Measurements from ENCODE around the gene MAPKBP1. TPM values are rescaled to one million over a fixed set of nuclear protein-coding genes. Genes with fewer than 3 reads are reported as not detected.

MAPKBP1 gene
- total RNA-seq, 4 donors from 2014 or later, result 35.3 to 64.4 (median 47.7) TPM

- no peak for DNase-seq (ENCODE audit: low spot score in 2 of 2)
- TF ChIP-seq CTCF (IDR thresholded peaks at IDR 0.05), result no peak
- TF ChIP-seq POLR2A (IDR thresholded peaks at IDR 0.05), result no peak
- no peak overlapping the region for H3K4me3 ChIP-seq (ENCODE audit: low read depth, poor library complexity, severe bottlenecking)
- WGBS, 2 donors, result 65 to 67% methylated on average over 15 of the region's 15 CpGs
- intact Hi-C loops (cut with DNase I; ENCODE audit: low total_unique reads), result no loop called here
These were observed 66.4 kb downstream of the MAPKBP1 start for GRCh38 chr15:41840673-41841072.

- DNase-seq (ENCODE audit: low spot score in 2 of 2), result no peak
- no peak for TF ChIP-seq CTCF (IDR thresholded peaks at IDR 0.05)
- no peak for TF ChIP-seq POLR2A (IDR thresholded peaks at IDR 0.05)
- WGBS, 2 donors, result 84 to 96% methylated on average over 9 to 10 of the region's 10 CpGs
- H3K4me3 ChIP-seq (ENCODE audit: low read depth, poor library complexity, severe bottlenecking), result no peak overlapping the region
- intact Hi-C loops (cut with DNase I; ENCODE audit: low total_unique reads), result no loop called here
These were observed 66.8 kb downstream of the MAPKBP1 start for GRCh38 chr15:41841131-41841530.

- TF ChIP-seq CTCF (IDR thresholded peaks at IDR 0.05) (no peak), POLR2A (IDR thresholded peaks at IDR 0.05) (no peak)
- intact Hi-C loops (cut with DNase I; ENCODE audit: low total_unique reads), result no loop called here
- 55 to 68% methylated on average over 11 to 12 of the region's 12 CpGs for WGBS, 2 donors
- no peak for DNase-seq (ENCODE audit: low spot score in 2 of 2)
- H3K4me3 ChIP-seq (ENCODE audit: low read depth, poor library complexity, severe bottlenecking), result no peak overlapping the region
These were observed 67.9 kb downstream of the MAPKBP1 start for GRCh38 chr15:41842229-41842628.

- WGBS, 2 donors, result 80 to 81% methylated on average over 7 to 10 of the region's 10 CpGs
- no peak overlapping the region for H3K4me3 ChIP-seq (ENCODE audit: low read depth, poor library complexity, severe bottlenecking)
- TF ChIP-seq POLR2A (IDR thresholded peaks at IDR 0.05) (no peak), CTCF (IDR thresholded peaks at IDR 0.05) (no peak)
- intact Hi-C loops (cut with DNase I; ENCODE audit: low total_unique reads), result no loop called here
- no peak for DNase-seq (ENCODE audit: low spot score in 2 of 2)
These were observed 69.3 kb downstream of the MAPKBP1 start for GRCh38 chr15:41843571-41843970.

- intact Hi-C loops (cut with DNase I; ENCODE audit: low total_unique reads), result no loop called here
- no peak for DNase-seq (ENCODE audit: low spot score in 2 of 2)
- WGBS, 2 donors, result 88 to 89% methylated on average over 8 to 12 of the region's 12 CpGs
- TF ChIP-seq POLR2A (IDR thresholded peaks at IDR 0.05) (no peak), CTCF (IDR thresholded peaks at IDR 0.05) (no peak)
- H3K4me3 ChIP-seq (ENCODE audit: low read depth, poor library complexity, severe bottlenecking), result no peak overlapping the region
These were observed 70.5 kb downstream of the MAPKBP1 start for GRCh38 chr15:41844814-41845213.

GRCh38 chr15:41847206-41847605 is 72.9 kb downstream of the MAPKBP1 start:
- no peak for DNase-seq (ENCODE audit: low spot score in 2 of 2)
- 86 to 90% methylated on average over 14 of the region's 14 CpGs for WGBS, 2 donors
- intact Hi-C loops (cut with DNase I; ENCODE audit: low total_unique reads), result no loop called here
- TF ChIP-seq CTCF (IDR thresholded peaks at IDR 0.05), result no peak
- TF ChIP-seq POLR2A (IDR thresholded peaks at IDR 0.05), result no peak
- H3K4me3 ChIP-seq (ENCODE audit: low read depth, poor library complexity, severe bottlenecking), result no peak overlapping the region
